Activated CD4-positive, alpha-beta T cell treated with anti-CD3 and anti-CD28 coated beads, Interleukin-2, amount 50 U/mL, for 1 hour (primary cell): ENCODE measurements around the gene HS1BP3.

ENCODE experiments used
- DNase-seq: peaks from one replicate; pipeline ENCODE4 v3.0.0-alpha.2; 2020

Gene HS1BP3

GRCh38 chr2:20596193-20596972 is 54.5 kb downstream of the HS1BP3 start:
- no peak for DNase-seq

DNA sequence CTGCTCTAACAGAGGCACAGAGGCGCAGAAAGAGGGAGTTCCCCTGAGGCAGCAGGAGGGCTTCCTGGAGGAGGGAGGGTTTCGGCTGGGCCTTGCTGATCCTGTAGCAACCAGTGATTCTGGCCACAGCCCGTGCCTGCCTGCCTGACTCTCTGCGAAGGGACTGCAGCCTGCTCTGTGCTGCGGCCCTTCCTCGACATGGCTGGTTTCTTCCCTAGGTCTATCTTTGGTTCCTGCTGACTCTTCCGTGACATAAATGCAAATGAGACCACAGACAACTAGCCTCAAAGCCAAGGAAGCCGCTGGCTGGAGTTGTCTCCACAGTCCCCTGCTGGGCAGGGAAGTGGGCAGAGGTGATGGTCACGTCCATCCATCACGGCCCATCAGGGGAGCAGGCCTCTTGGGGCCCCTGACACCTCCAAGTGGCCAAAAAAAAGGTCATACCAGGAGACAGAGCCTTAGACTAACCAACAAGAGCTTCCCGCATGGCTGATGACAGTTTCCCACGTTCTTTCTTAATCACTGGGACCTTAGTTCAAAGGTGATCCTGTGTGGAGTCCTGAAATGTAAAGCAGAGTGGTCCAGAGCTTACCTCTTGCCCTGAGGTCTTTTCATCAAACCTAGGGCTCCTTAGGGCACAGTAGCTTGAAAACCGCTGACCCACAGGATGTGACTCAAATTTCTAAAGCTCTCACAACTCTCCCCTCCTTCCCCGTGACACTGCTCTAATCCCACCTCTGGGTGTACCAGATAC is 55.3 kb downstream of the HS1BP3 start:
- no peak for DNase-seq

DNA sequence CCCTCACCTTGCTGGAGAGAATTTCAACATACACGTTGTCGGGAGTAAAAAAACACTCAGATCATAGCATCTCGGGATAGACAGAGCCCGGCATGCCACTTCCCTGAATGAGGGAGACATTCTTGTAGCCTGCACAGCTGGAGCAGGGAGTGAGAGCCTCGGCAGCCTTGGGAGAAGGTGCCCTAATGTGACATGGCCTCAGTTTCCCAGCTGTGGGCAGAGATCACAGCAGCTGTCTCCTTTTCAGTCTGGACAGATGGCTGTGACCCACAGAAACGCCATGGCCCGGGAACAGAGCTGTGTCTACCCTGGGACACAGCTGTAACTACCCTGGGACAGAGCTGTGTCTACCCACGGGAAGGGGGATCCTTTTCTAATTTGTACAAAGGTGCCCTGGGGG is 55.9 kb downstream of the HS1BP3 start:
- DNase-seq: no peak

GRCh38 chr2:20594048-20594750 is 56.7 kb downstream of the HS1BP3 start:
- DNase-seq: no peak

- DNase-seq: no peak
Observed at GRCh38 chr2:20593072-20594034, 57.5 kb downstream of the HS1BP3 start.

- DNase-seq: no peak
Observed at GRCh38 chr2:20592106-20593071, 58.5 kb downstream of the HS1BP3 start.

GRCh38 chr2:20590704-20591515 is 60.0 kb downstream of the HS1BP3 start:
- DNase-seq: no peak

GRCh38 chr2:20589975-20590703 is 60.8 kb downstream of the HS1BP3 start:
- no peak for DNase-seq

DNA sequence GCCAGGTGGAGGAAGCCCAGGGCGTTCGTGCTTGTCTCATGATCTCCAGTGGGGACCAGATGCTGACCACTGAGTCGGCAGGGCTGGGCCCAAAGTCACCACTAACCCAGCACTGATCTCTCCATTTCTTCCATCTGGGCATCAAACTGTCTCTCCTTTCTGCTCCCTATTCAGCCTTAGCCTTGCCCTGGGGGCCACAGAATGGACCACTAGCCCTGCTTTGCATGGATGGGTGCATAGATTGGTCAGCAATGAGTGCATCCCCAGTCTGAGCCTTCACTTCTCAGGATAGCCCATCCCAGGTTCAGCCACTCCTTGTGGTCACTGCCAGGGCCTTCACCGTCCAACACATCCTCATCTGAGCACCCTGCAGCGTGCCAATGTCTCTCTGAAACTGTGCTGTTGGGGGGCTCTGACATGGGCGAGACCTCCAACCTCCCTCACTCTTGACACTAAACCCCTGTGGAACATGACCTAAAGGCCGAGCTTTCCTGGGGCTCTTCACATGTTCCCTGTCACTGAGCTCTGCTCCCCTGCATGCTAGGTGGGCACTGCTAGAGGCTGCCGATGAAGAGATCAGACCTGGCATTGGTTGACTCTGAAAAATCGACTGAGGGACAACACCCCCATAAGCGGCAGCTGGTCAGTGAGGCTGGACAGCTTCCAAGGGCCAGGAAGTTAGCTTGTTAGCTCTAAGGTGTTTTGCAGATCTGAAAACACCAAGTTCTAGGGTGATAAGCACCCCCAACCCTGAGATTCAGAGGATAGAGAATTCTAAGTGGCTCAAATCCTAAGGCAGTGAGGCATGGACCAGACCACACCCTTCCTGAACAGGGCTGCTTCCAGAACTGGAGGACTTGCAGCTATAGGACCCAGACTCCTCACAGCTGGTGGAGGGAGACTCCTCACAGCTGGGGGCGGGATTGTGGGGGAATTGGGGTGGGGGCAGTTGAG is 61.7 kb downstream of the HS1BP3 start:
- no peak for DNase-seq

GRCh38 chr2:20585710-20586594 is 64.9 kb downstream of the HS1BP3 start:
- DNase-seq: no peak

GRCh38 chr2:20585359-20585709 is 65.6 kb downstream of the HS1BP3 start:
- no peak for DNase-seq

- no peak for DNase-seq
Observed at GRCh38 chr2:20584399-20585358, 66.2 kb downstream of the HS1BP3 start.

- DNase-seq: no peak
Observed at GRCh38 chr2:20584045-20584398, 66.9 kb downstream of the HS1BP3 start.

- DNase-seq: no peak
Observed at GRCh38 chr2:20583425-20583881, 67.4 kb downstream of the HS1BP3 start.

DNA sequence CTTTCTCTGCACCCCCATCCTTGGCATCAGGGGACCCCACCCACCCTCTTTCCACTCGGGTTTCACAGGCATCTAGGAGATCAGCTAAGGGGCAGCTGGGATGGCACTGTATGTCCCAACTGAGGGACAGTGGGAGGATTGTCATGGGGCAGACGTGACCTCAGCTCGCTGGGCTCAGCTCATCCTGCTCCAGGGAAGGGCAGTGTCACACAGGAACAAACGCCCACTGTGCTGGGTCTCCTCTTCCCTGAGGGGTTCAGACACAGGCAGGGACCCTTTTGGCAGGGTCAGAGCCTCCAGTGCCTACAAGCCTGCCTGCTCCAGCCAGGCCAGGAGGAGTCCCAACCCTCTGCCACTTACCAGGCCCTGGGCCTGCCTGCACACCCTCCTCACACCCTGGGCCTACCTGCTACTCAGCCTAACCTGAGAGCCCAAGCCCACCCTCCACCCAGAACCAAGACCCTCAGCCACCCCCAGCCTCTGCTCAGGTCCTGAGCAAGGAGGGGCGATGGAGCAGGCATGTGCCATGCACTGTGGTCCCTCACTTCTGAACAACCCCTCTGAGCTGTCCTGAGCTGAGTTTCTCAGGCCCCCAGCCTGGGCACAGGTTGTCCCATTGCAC is 68.2 kb downstream of the HS1BP3 start:
- no peak for DNase-seq
